OCI-LY1 (cell line): ENCODE data around the gene PREP.

Experiments used
- EZH2 ChIP-seq: fragments of 200-600 bp; sonication (generic), shearing (Covaris generic); IDR thresholded peaks from 2 replicates; pipeline ENCODE4 v1.8.0; 2017; ENCODE audit warnings: borderline replicate concordance, mixed run types, mild to moderate bottlenecking, antibody characterized with exemption, low read length, moderate library complexity, mixed read lengths
- TF ChIP-seq, protein P1 (sequence below): fragments of 200-600 bp; sonication (generic), shearing (Covaris generic); IDR thresholded peaks from 2 replicates; pipeline ENCODE4 v1.5.1; 2017; ENCODE audit warnings: mild to moderate bottlenecking, antibody characterized with exemption, low read length, moderate library complexity, mixed read lengths

DNA sequence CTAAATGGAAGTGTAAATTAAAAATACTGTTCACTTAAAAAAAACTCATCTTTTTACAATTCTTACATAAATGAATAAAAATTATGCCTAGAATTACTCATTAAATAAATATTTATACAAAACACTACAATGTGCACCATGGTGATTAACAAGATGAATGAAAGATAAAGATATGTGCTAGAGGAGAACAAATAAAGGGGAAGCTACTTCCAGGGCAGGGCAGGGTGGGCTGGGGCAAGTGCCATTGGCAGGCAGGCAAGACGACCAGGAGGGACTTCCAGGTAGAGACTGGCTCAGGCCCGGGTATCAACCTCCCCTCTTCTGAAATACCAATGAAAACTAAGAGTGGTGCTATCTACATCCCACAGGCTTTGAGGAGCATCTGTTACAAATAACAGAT lies 20.4 kb downstream of the PREP start:
- no peak for TF ChIP-seq EZH2
- TF ChIP-seq, protein P1, sequence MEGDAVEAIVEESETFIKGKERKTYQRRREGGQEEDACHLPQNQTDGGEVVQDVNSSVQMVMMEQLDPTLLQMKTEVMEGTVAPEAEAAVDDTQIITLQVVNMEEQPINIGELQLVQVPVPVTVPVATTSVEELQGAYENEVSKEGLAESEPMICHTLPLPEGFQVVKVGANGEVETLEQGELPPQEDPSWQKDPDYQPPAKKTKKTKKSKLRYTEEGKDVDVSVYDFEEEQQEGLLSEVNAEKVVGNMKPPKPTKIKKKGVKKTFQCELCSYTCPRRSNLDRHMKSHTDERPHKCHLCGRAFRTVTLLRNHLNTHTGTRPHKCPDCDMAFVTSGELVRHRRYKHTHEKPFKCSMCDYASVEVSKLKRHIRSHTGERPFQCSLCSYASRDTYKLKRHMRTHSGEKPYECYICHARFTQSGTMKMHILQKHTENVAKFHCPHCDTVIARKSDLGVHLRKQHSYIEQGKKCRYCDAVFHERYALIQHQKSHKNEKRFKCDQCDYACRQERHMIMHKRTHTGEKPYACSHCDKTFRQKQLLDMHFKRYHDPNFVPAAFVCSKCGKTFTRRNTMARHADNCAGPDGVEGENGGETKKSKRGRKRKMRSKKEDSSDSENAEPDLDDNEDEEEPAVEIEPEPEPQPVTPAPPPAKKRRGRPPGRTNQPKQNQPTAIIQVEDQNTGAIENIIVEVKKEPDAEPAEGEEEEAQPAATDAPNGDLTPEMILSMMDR, result no peak
